Measurements from ENCODE around the gene RPGRIP1L.

DNA sequence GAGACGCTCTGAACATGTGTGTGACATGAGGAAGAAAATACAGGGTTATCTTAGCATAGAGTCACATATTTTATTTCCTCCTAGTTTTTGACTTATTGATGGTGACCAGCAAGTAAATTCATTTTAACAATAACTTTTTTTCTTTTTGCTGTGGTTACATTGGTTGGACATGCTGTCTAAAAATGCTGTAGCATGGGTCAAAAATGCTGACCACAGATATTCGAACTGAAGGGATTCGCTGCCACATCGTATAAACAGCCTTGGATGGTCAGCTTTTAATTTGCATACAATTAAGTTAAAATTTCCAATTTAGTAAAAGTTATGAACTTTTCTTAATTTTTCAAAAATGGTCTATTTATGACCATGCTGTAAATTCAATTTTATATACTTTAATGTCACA is 30.5 kb downstream of the RPGRIP1L start:
- TF ChIP-seq EZH2 (IDR thresholded peaks at IDR 0.05; ENCODE audit: low read length, missing control alignments) = no peak
- TF ChIP-seq, protein P1, sequence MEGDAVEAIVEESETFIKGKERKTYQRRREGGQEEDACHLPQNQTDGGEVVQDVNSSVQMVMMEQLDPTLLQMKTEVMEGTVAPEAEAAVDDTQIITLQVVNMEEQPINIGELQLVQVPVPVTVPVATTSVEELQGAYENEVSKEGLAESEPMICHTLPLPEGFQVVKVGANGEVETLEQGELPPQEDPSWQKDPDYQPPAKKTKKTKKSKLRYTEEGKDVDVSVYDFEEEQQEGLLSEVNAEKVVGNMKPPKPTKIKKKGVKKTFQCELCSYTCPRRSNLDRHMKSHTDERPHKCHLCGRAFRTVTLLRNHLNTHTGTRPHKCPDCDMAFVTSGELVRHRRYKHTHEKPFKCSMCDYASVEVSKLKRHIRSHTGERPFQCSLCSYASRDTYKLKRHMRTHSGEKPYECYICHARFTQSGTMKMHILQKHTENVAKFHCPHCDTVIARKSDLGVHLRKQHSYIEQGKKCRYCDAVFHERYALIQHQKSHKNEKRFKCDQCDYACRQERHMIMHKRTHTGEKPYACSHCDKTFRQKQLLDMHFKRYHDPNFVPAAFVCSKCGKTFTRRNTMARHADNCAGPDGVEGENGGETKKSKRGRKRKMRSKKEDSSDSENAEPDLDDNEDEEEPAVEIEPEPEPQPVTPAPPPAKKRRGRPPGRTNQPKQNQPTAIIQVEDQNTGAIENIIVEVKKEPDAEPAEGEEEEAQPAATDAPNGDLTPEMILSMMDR (conservative IDR thresholded peaks at IDR 0.05 in 1 of 2, IDR thresholded peaks at IDR 0.05 in 1 of 2; ENCODE audit: low read depth in 1 of 2, low read length in 2 of 2) = no peak

Measured in fibroblast of lung (primary cell).